Astrocyte of the cerebellum (primary cell): ENCODE results near the gene CTSK.
"Not testable (repeated sequence)": the region's sequence is repeated elsewhere in the genome, so short reads cannot be mapped to it uniquely, and the experiment has no call there.

Source experiments
- DNase-seq: peaks from one replicate; pipeline ENCODE4 v3.0.0-alpha.2; 2011; ENCODE audit warnings: low read depth
- H3K4me3 ChIP-seq: 2 replicates; pipeline ENCODE4 v1.5.1; 2011; ENCODE audit warnings: mild to moderate bottlenecking, low read depth, low read length, moderate library complexity
- CTCF ChIP-seq: IDR thresholded peaks from 2 replicates; pipeline ENCODE4 v1.5.1; 2012; ENCODE audit warnings: low read length, low read depth, moderate library complexity, mild to moderate bottlenecking; ENCODE audit errors: missing control alignments
- in situ Hi-C: cut with HindIII; loops from 2 replicates; pipeline ENCODE4 v1.10.0; 2017; ENCODE audit warnings: low sequenced_read_pairs

The CTSK gene

GRCh38 chr1:150775276-150775675 lies 32.8 kb downstream of the CTSK start:
- no peak for TF ChIP-seq CTCF
- H3K4me3 ChIP-seq, result no peak overlapping the region
- no peak for DNase-seq
- in situ Hi-C loops, result no loop called here

GRCh38 chr1:150772326-150772725 lies 35.7 kb downstream of the CTSK start:
- in situ Hi-C loops, result no loop called here
- no peak for DNase-seq
- TF ChIP-seq CTCF, result no peak
- no peak overlapping the region for H3K4me3 ChIP-seq

GRCh38 chr1:150767704-150768103 lies 40.4 kb downstream of the CTSK start:
- H3K4me3 ChIP-seq, DNase-seq, in situ Hi-C loops: not testable (repeated sequence)

- in situ Hi-C loops, DNase-seq, H3K4me3 ChIP-seq: not testable (repeated sequence)
These were observed 42.1 kb downstream of the CTSK start for GRCh38 chr1:150765977-150766301.

GRCh38 chr1:150765296-150765976 lies 42.6 kb downstream of the CTSK start, which contains the start of gene CTSS:
Gene CTSS (minus strand): TSS chr1:150765778. CDS start chr1:150764763, 1,015 bp downstream.
- no peak within 1 kb of the TSS for H3K4me3 ChIP-seq
- TF ChIP-seq CTCF, result no peak
- no peak for DNase-seq
- in situ Hi-C loops, result no loop called here

GRCh38 chr1:150764617-150765101 lies 43.4 kb downstream of the CTSK start:
- TF ChIP-seq CTCF, result no peak
- peak; percentile 54 for DNase-seq
- H3K4me3 ChIP-seq, result no peak overlapping the region
- in situ Hi-C loops, result no loop called here

GRCh38 chr1:150763018-150763417 lies 45.0 kb downstream of the CTSK start:
- TF ChIP-seq CTCF, result no peak
- no peak overlapping the region for H3K4me3 ChIP-seq
- no peak for DNase-seq
- in situ Hi-C loops, result no loop called here

GRCh38 chr1:150762552-150762951 lies 45.5 kb downstream of the CTSK start:
- in situ Hi-C loops, result no loop called here
- no peak for DNase-seq
- no peak overlapping the region for H3K4me3 ChIP-seq
- no peak for TF ChIP-seq CTCF
